HEK293T (cell line): ENCODE results near the gene BMP2K.

Source experiments
- FOXK2 ChIP-seq: fragments of 450-650 bp; IDR thresholded peaks from 2 replicates; pipeline ENCODE4 v1.6.1; 2016; ENCODE audit warnings: mild to moderate bottlenecking
- NFRKB ChIP-seq: fragments of 450-650 bp; IDR thresholded peaks from 2 replicates; pipeline ENCODE4 v1.6.1; 2016; ENCODE audit warnings: mild to moderate bottlenecking, moderate library complexity
- SUZ12 ChIP-seq: fragments of 450-650 bp; IDR thresholded peaks from 2 replicates; pipeline ENCODE4 v1.6.1; 2016; ENCODE audit warnings: mild to moderate bottlenecking
- TARDBP ChIP-seq: fragments of 450-650 bp; IDR thresholded peaks from 2 replicates; pipeline ENCODE4 v1.6.1; 2016
- ZNF384 ChIP-seq: fragments of 450-650 bp; IDR thresholded peaks from 2 replicates; pipeline ENCODE4 v1.6.1; 2016
- TF ChIP-seq, protein P1 (sequence below): fragments of 450-650 bp; IDR thresholded peaks from 2 replicates; pipeline ENCODE4 v1.6.1; 2016

GRCh38 chr4:78811034-78811433 lies 34.9 kb downstream of the BMP2K start:
- TF ChIP-seq TARDBP (no peak), FOXK2 (no peak), ZNF384 (no peak), NFRKB (no peak), SUZ12 (no peak)
- TF ChIP-seq, protein P1, sequence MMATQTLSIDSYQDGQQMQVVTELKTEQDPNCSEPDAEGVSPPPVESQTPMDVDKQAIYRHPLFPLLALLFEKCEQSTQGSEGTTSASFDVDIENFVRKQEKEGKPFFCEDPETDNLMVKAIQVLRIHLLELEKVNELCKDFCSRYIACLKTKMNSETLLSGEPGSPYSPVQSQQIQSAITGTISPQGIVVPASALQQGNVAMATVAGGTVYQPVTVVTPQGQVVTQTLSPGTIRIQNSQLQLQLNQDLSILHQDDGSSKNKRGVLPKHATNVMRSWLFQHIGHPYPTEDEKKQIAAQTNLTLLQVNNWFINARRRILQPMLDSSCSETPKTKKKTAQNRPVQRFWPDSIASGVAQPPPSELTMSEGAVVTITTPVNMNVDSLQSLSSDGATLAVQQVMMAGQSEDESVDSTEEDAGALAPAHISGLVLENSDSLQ, result no peak
